ENCODE measurements around the gene PRKN.

The PRKN gene

GRCh38 chr6:161667957-161668356, 1059.6 kb downstream of the PRKN start:
- CTCF ChIA-PET = no interaction called here
- no peak for DNase-seq (ENCODE audit: extremely low spot score)
- POLR2A ChIA-PET = no interaction called here
- no peak for TF ChIP-seq SP1 (IDR thresholded peaks at IDR 0.05)
- no peak for TF ChIP-seq ARNT (IDR thresholded peaks at IDR 0.05)
- TF ChIP-seq FOXA1 (IDR thresholded peaks at IDR 0.05) = no peak
- no peak for TF ChIP-seq SUZ12 (IDR thresholded peaks at IDR 0.05)

GRCh38 chr6:161663682-161664081, 1063.9 kb downstream of the PRKN start:
- ChIA-PET CTCF (no interaction called here), POLR2A (no interaction called here)
- DNase-seq (ENCODE audit: extremely low spot score) = no peak
- no peak for TF ChIP-seq ARNT (IDR thresholded peaks at IDR 0.05)
- TF ChIP-seq CTBP1 (IDR thresholded peaks at IDR 0.05; ENCODE audit: borderline replicate concordance) = no peak
- no peak for TF ChIP-seq SP1 (IDR thresholded peaks at IDR 0.05)
- no peak for TF ChIP-seq ELF4 (IDR thresholded peaks at IDR 0.05)
- TF ChIP-seq LEF1 (IDR thresholded peaks at IDR 0.05; ENCODE audit: borderline replicate concordance) = no peak
- TF ChIP-seq FOXA1 (IDR thresholded peaks at IDR 0.05) = no peak
- TF ChIP-seq L3MBTL2 (conservative IDR thresholded peaks at IDR 0.05) = no peak
- TF ChIP-seq NFRKB (IDR thresholded peaks at IDR 0.05) = no peak
- TF ChIP-seq FOXK2 (IDR thresholded peaks at IDR 0.05) = no peak
- TF ChIP-seq BHLHE40 (IDR thresholded peaks at IDR 0.05; ENCODE audit: borderline replicate concordance) = no peak
- TF ChIP-seq SUZ12 (IDR thresholded peaks at IDR 0.05) = no peak
- TF ChIP-seq ZNF384 (IDR thresholded peaks at IDR 0.05) = no peak
- TF ChIP-seq PKNOX1 (IDR thresholded peaks at IDR 0.05) = no peak
- no peak for TF ChIP-seq HDGF (IDR thresholded peaks at IDR 0.05; ENCODE audit: borderline replicate concordance)
- TF ChIP-seq FOXM1 (IDR thresholded peaks at IDR 0.05; ENCODE audit: borderline replicate concordance) = no peak
- no peak for TF ChIP-seq TARDBP (IDR thresholded peaks at IDR 0.05)

GRCh38 chr6:161660666-161661571, 1066.6 kb downstream of the PRKN start:
- DNase-seq (ENCODE audit: extremely low spot score) = no peak
- ChIA-PET POLR2A (no interaction called here), CTCF (no interaction called here)
- TF ChIP-seq PKNOX1 (IDR thresholded peaks at IDR 0.05) = no peak
- no peak for TF ChIP-seq CTBP1 (IDR thresholded peaks at IDR 0.05; ENCODE audit: borderline replicate concordance)
- no peak for TF ChIP-seq ELF4 (IDR thresholded peaks at IDR 0.05)
- TF ChIP-seq SUZ12 (IDR thresholded peaks at IDR 0.05) = no peak

- DNase-seq (ENCODE audit: extremely low spot score) = no peak
- POLR2A ChIA-PET = no interaction called here
- CTCF ChIA-PET = no interaction called here
- TF ChIP-seq LEF1 (IDR thresholded peaks at IDR 0.05; ENCODE audit: borderline replicate concordance) (no peak), NFRKB (IDR thresholded peaks at IDR 0.05) (no peak), ARNT (IDR thresholded peaks at IDR 0.05) (no peak), FOXK2 (IDR thresholded peaks at IDR 0.05) (no peak), FOXM1 (IDR thresholded peaks at IDR 0.05; ENCODE audit: borderline replicate concordance) (no peak), ZNF384 (IDR thresholded peaks at IDR 0.05) (no peak), CTBP1 (IDR thresholded peaks at IDR 0.05; ENCODE audit: borderline replicate concordance) (no peak), SUZ12 (IDR thresholded peaks at IDR 0.05) (no peak), BHLHE40 (IDR thresholded peaks at IDR 0.05; ENCODE audit: borderline replicate concordance) (no peak), ELF4 (IDR thresholded peaks at IDR 0.05) (no peak), PKNOX1 (IDR thresholded peaks at IDR 0.05) (no peak), TARDBP (IDR thresholded peaks at IDR 0.05) (no peak), FOXA1 (IDR thresholded peaks at IDR 0.05) (no peak)
Observed at GRCh38 chr6:161658211-161658610, 1069.4 kb downstream of the PRKN start.

- no peak for DNase-seq (ENCODE audit: extremely low spot score)
- POLR2A ChIA-PET = no interaction called here
- no peak for TF ChIP-seq FOXK2 (IDR thresholded peaks at IDR 0.05)
- no peak for TF ChIP-seq FOXA1 (IDR thresholded peaks at IDR 0.05)
- TF ChIP-seq NFRKB (IDR thresholded peaks at IDR 0.05) = no peak
- no peak for TF ChIP-seq TARDBP (IDR thresholded peaks at IDR 0.05)
- no peak for TF ChIP-seq HDGF (IDR thresholded peaks at IDR 0.05; ENCODE audit: borderline replicate concordance)
- no peak for TF ChIP-seq L3MBTL2 (conservative IDR thresholded peaks at IDR 0.05)
- CTCF ChIA-PET = no interaction called here
Observed at GRCh38 chr6:161654209-161654608, 1073.4 kb downstream of the PRKN start.

- TF ChIP-seq ARNT (IDR thresholded peaks at IDR 0.05) = no peak
- TF ChIP-seq BHLHE40 (IDR thresholded peaks at IDR 0.05; ENCODE audit: borderline replicate concordance) = no peak
- no peak for TF ChIP-seq FOXK2 (IDR thresholded peaks at IDR 0.05)
- TF ChIP-seq HDGF (IDR thresholded peaks at IDR 0.05; ENCODE audit: borderline replicate concordance) = no peak
- TF ChIP-seq L3MBTL2 (conservative IDR thresholded peaks at IDR 0.05) = no peak
- no peak for TF ChIP-seq PKNOX1 (IDR thresholded peaks at IDR 0.05)
- TF ChIP-seq FOXM1 (IDR thresholded peaks at IDR 0.05; ENCODE audit: borderline replicate concordance) = no peak
- no peak for TF ChIP-seq FOXA1 (IDR thresholded peaks at IDR 0.05)
- TF ChIP-seq LEF1 (IDR thresholded peaks at IDR 0.05; ENCODE audit: borderline replicate concordance) = no peak
- TF ChIP-seq NFRKB (IDR thresholded peaks at IDR 0.05) = no peak
- no peak for TF ChIP-seq TARDBP (IDR thresholded peaks at IDR 0.05)
- no peak for TF ChIP-seq CTBP1 (IDR thresholded peaks at IDR 0.05; ENCODE audit: borderline replicate concordance)
- TF ChIP-seq ELF4 (IDR thresholded peaks at IDR 0.05) = no peak
- TF ChIP-seq SUZ12 (IDR thresholded peaks at IDR 0.05) = no peak
- TF ChIP-seq ZNF384 (IDR thresholded peaks at IDR 0.05) = no peak
- no peak for TF ChIP-seq SP1 (IDR thresholded peaks at IDR 0.05)
- ChIA-PET CTCF (no interaction called here), POLR2A (no interaction called here)
- no peak for DNase-seq (ENCODE audit: extremely low spot score)
Observed at GRCh38 chr6:161651949-161652348, 1075.6 kb downstream of the PRKN start.

Measured in HEK293T (cell line).